ENCODE results near the gene TMEM203.

TMEM203 gene

GRCh38 chr9:137217276-137218211 is 12.1 kb upstream of the TMEM203 start:
- DNase-seq: peak; percentile 78

GRCh38 chr9:137216188-137216965 is 10.9 kb upstream of the TMEM203 start:
- DNase-seq: no peak

GRCh38 chr9:137215196-137215986 is 9.9 kb upstream of the TMEM203 start:
- no peak for DNase-seq

GRCh38 chr9:137214620-137215019 is 9.2 kb upstream of the TMEM203 start:
- DNase-seq: no peak

- DNase-seq: no peak
These were observed 8.0 kb upstream of the TMEM203 start for GRCh38 chr9:137213160-137214060.

- DNase-seq: no peak
These were observed 7.1 kb upstream of the TMEM203 start for GRCh38 chr9:137212520-137212919.

- DNase-seq: no peak
These were observed 6.1 kb upstream of the TMEM203 start for GRCh38 chr9:137211532-137211931.

GRCh38 chr9:137206602-137207001 is 1.2 kb upstream of the TMEM203 start:
- DNase-seq: no peak

GRCh38 chr9:137204731-137205125 is 720 bp downstream of the TMEM203 start:
- DNase-seq: no peak

GRCh38 chr9:137202966-137203365 is 2.5 kb downstream of the TMEM203 start:
- no peak for DNase-seq

GRCh38 chr9:137201205-137201868 is 4.1 kb downstream of the TMEM203 start:
- no peak for DNase-seq

- DNase-seq: peak; percentile 98
These were observed 4.9 kb downstream of the TMEM203 start, which contains the start of gene TPRN for GRCh38 chr9:137200311-137201204. TSS of gene TPRN (minus strand) at chr9:137200741. CDS start at chr9:137200711, 30 bp downstream.

GRCh38 chr9:137199411-137200121 is 5.9 kb downstream of the TMEM203 start:
- DNase-seq: no peak

- no peak for DNase-seq
These were observed 6.6 kb downstream of the TMEM203 start for GRCh38 chr9:137198902-137199283.

GRCh38 chr9:137198051-137198901 is 7.2 kb downstream of the TMEM203 start:
- no peak for DNase-seq

- peak; percentile 95 for DNase-seq
These were observed 9.8 kb downstream of the TMEM203 start for GRCh38 chr9:137195525-137196220.

GRCh38 chr9:137194909-137195308 is 10.5 kb downstream of the TMEM203 start:
- DNase-seq: peak; percentile 86

- no peak for DNase-seq
These were observed 11.1 kb downstream of the TMEM203 start for GRCh38 chr9:137194388-137194787.

Data from NCI-H510A (cell line).